HEK293T (cell line): ENCODE measurements around the gene HINFP.

Experiments used
- CTCF ChIA-PET: fragments of 350-600 bp; formaldehyde crosslinking; extraction: SDS; loops from one replicate; lab custom pipeline; 2021; ENCODE audit warnings: antibody characterized with exemption, inconsistent platforms; lab: Yijun Ruan, JAX
- POLR2A ChIA-PET: fragments of 350-600 bp; formaldehyde crosslinking; extraction: SDS; loops from one replicate; lab custom pipeline; 2020; ENCODE audit warnings: antibody characterized with exemption, inconsistent platforms; lab: Yijun Ruan, JAX
- DNase-seq: peaks from one replicate; pipeline ENCODE4 v3.0.0; 2012; ENCODE audit warnings: mixed read lengths; ENCODE audit errors: extremely low spot score
- ARNT ChIP-seq: fragments of 450-650 bp; IDR thresholded peaks from 2 replicates; pipeline ENCODE4 v1.6.1; 2017; ENCODE audit warnings: mild to moderate bottlenecking
- BHLHE40 ChIP-seq: fragments of 450-650 bp; IDR thresholded peaks from 2 replicates; pipeline ENCODE4 v1.6.1; 2016; ENCODE audit warnings: mild to moderate bottlenecking, moderate library complexity, borderline replicate concordance
- CTBP1 ChIP-seq: fragments of 450-650 bp; IDR thresholded peaks from 2 replicates; pipeline ENCODE4 v1.6.1; 2016; ENCODE audit warnings: borderline replicate concordance
- ELF4 ChIP-seq: fragments of 450-650 bp; IDR thresholded peaks from 2 replicates; pipeline ENCODE4 v1.6.1; 2017; ENCODE audit warnings: antibody characterized with exemption
- FOXA1 ChIP-seq: fragments of 450-650 bp; IDR thresholded peaks from 2 replicates; pipeline ENCODE4 v1.6.1; 2016; ENCODE audit warnings: mild to moderate bottlenecking
- FOXK2 ChIP-seq: fragments of 450-650 bp; IDR thresholded peaks from 2 replicates; pipeline ENCODE4 v1.6.1; 2016; ENCODE audit warnings: mild to moderate bottlenecking
- FOXM1 ChIP-seq: fragments of 450-650 bp; IDR thresholded peaks from 2 replicates; pipeline ENCODE4 v1.6.1; 2017; ENCODE audit warnings: mild to moderate bottlenecking, borderline replicate concordance
- HDGF ChIP-seq: fragments of 450-650 bp; IDR thresholded peaks from 2 replicates; pipeline ENCODE4 v1.6.1; 2017; ENCODE audit warnings: antibody characterized with exemption, borderline replicate concordance
- L3MBTL2 ChIP-seq: fragments of 450-650 bp; conservative IDR thresholded peaks from 2 replicates; pipeline ENCODE4 v1.6.1; 2016; ENCODE audit warnings: mild to moderate bottlenecking
- LEF1 ChIP-seq: fragments of 450-650 bp; IDR thresholded peaks from 2 replicates; pipeline ENCODE4 v1.6.1; 2017; ENCODE audit warnings: mild to moderate bottlenecking, borderline replicate concordance
- NFRKB ChIP-seq: fragments of 450-650 bp; IDR thresholded peaks from 2 replicates; pipeline ENCODE4 v1.6.1; 2016; ENCODE audit warnings: mild to moderate bottlenecking, moderate library complexity
- SP1 ChIP-seq: fragments of 450-650 bp; IDR thresholded peaks from 2 replicates; pipeline ENCODE4 v1.6.1; 2017
- SUZ12 ChIP-seq: fragments of 450-650 bp; IDR thresholded peaks from 2 replicates; pipeline ENCODE4 v1.6.1; 2016; ENCODE audit warnings: mild to moderate bottlenecking
- TARDBP ChIP-seq: fragments of 450-650 bp; IDR thresholded peaks from 2 replicates; pipeline ENCODE4 v1.6.1; 2016
- ZNF384 ChIP-seq: fragments of 450-650 bp; IDR thresholded peaks from 2 replicates; pipeline ENCODE4 v1.6.1; 2016
- TF ChIP-seq, protein P1 (sequence below): fragments of 450-650 bp; IDR thresholded peaks from 2 replicates; pipeline ENCODE4 v1.6.1; 2016

HINFP gene

DNA sequence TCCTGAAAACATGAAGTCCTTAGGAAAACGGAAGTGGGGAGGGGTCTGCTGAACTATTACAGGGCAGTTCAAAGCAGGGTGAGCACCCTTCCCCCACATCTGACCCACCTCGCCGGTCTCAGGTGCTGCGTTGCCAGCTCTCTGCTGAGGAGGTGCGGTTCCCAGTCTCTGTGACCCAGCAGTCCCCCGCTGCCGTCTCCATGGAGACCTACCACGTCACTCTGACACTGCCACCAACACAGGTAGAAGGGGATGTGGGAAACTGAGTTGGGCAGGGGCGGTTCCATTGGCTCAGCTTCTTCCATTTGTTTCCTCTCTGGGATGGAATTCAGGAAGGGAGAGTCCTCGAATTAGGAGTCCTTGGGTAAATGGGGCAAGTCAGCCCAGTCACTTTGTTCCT is 10.9 kb upstream of the HINFP start:
- ChIA-PET POLR2A (interaction anchor here (1.7 to 7.0 kb wide), 2 partner anchors 11 to 25 kb away, joined by 4 to 67 read pairs; partner anchors contain the start of genes HINFP and HMBS), CTCF (interaction anchor here (1.4 kb wide), 1 partner anchor 213 kb away, joined by 3 read pairs; no protein-coding TSS in a partner anchor)
- no peak for DNase-seq
- TF ChIP-seq CTBP1: no peak
- no peak for TF ChIP-seq SP1
- no peak for TF ChIP-seq ELF4
- TF ChIP-seq NFRKB: no peak
- TF ChIP-seq ZNF384: no peak
- TF ChIP-seq LEF1: no peak
- TF ChIP-seq BHLHE40: no peak
- TF ChIP-seq, protein P1, sequence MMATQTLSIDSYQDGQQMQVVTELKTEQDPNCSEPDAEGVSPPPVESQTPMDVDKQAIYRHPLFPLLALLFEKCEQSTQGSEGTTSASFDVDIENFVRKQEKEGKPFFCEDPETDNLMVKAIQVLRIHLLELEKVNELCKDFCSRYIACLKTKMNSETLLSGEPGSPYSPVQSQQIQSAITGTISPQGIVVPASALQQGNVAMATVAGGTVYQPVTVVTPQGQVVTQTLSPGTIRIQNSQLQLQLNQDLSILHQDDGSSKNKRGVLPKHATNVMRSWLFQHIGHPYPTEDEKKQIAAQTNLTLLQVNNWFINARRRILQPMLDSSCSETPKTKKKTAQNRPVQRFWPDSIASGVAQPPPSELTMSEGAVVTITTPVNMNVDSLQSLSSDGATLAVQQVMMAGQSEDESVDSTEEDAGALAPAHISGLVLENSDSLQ: no peak
- TF ChIP-seq SUZ12: no peak
- no peak for TF ChIP-seq FOXK2
- no peak for TF ChIP-seq FOXM1
- TF ChIP-seq ARNT: no peak
- no peak for TF ChIP-seq FOXA1
- no peak for TF ChIP-seq L3MBTL2
- TF ChIP-seq HDGF: no peak
- no peak for TF ChIP-seq TARDBP

DNA sequence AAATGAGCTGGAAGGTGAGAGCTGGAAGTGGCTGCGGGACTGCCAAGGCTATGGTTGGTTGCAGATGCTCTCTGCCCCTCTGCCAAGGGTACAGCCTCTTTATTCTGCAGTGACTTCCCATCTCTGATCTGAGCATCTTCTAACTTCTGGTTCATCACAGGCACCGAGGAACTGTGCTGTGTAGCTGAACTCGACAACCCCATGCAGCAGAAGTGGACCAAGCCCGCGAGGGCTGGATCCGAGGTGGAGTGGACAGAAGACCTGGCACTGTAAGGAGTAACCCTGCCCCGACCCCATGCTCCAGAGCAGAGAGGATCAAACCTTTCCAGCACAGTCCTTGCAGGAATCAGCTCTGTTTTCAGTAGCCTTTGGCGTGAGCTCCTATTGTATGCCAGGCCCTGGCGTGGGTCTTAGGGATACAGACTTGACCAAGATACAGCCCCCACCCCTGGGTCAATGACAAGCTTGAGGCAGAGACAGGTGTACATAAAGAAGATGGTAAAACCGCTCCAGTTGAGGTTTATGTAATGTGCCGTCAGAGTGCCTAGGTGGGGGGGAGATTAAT is 9.9 kb upstream of the HINFP start:
- ChIA-PET CTCF (no interaction called here), POLR2A (interaction anchor here (1.7 to 7.0 kb wide), 3 partner anchors 9 to 26 kb away, joined by 4 to 67 read pairs (median 8); partner anchors contain the start of genes DPAGT1, HINFP and HMBS)
- TF ChIP-seq FOXM1: no peak
- no peak for TF ChIP-seq CTBP1
- no peak for TF ChIP-seq FOXA1
- no peak for TF ChIP-seq FOXK2
- no peak for TF ChIP-seq L3MBTL2
- TF ChIP-seq HDGF: no peak
- no peak for TF ChIP-seq BHLHE40
- TF ChIP-seq ZNF384: no peak
- TF ChIP-seq ELF4: no peak
- TF ChIP-seq, protein P1: no peak
- TF ChIP-seq NFRKB: no peak
- TF ChIP-seq SP1: no peak
- TF ChIP-seq ARNT: no peak
- no peak for TF ChIP-seq TARDBP
- no peak for DNase-seq

DNA sequence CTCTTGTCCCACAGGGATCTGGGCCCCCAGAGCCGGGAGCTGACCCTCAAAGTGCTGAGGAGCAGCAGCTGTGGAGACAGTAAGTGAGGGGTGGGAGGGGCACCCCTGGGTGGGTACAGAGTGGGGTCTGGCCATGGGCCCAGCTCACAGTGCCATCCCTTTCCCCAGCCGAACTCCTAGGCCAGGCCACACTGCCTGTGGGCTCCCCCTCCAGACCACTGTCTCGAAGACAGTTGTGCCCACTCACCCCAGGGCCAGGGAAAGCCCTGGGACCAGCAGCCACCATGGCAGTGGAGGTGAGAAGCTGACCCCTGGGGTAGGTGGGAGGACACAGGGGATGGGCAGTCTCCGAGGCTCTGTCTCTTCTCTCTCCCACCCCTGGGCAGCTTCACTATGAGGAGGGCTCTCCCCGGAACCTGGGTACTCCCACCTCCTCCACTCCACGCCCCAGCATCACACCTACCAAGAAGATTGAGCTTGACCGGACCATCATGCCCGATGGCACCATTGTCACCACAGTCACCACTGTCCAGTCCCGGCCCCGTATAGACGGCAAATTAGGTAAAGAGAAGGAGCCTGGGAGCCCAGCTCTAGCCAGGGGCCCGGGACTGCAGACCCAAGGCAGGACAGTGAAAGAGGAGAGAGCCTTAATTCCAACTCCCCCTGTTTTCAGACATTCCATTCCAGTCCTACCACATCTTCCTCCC is 8.9 kb upstream of the HINFP start:
- POLR2A ChIA-PET: interaction anchor here (1.9 to 7.0 kb wide), 2 partner anchors 9 to 10 kb away, joined by 8 to 67 read pairs; partner anchors contain the start of genes DPAGT1 and HINFP
- no peak for DNase-seq
- CTCF ChIA-PET: no interaction called here
- no peak for TF ChIP-seq SUZ12
- no peak for TF ChIP-seq FOXM1
- TF ChIP-seq LEF1: no peak
- TF ChIP-seq CTBP1: no peak
- no peak for TF ChIP-seq HDGF
- no peak for TF ChIP-seq FOXA1
- no peak for TF ChIP-seq ZNF384
- TF ChIP-seq BHLHE40: no peak
- no peak for TF ChIP-seq TARDBP
- TF ChIP-seq NFRKB: no peak
- TF ChIP-seq ARNT: no peak
- TF ChIP-seq L3MBTL2: no peak
- TF ChIP-seq, protein P1: no peak
- no peak for TF ChIP-seq ELF4
- no peak for TF ChIP-seq FOXK2
- no peak for TF ChIP-seq SP1

DNA sequence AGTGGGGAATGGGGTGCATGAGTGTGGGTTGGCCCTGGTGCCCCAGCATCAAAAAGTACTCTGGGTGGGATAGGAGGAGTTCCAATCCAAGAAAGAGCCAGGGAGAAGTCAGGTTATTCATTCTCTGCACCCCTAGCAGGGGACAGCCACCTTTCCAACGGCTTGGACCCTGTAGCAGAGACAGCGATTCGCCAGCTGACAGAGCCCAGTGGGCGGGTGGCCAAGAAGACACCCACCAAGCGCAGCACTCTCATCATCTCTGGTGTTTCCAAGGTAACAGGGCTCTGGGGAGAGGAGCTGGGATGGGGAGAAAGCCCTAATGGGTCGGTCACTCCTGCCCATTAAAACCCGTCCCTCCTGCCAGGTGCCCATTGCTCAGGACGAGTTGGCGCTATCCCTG is 7.7 kb upstream of the HINFP start:
- CTCF ChIA-PET: no interaction called here
- TF ChIP-seq NFRKB: no peak
- TF ChIP-seq ELF4: no peak
- TF ChIP-seq SP1: no peak
- TF ChIP-seq HDGF: no peak
- no peak for TF ChIP-seq CTBP1
- TF ChIP-seq ZNF384: no peak
- no peak for TF ChIP-seq BHLHE40
- TF ChIP-seq L3MBTL2: no peak
- TF ChIP-seq, protein P1: no peak
- no peak for TF ChIP-seq FOXM1
- TF ChIP-seq LEF1: no peak
- TF ChIP-seq ARNT: no peak
- no peak for TF ChIP-seq SUZ12
- TF ChIP-seq TARDBP: no peak
- POLR2A ChIA-PET: no interaction called here
- no peak for DNase-seq

DNA sequence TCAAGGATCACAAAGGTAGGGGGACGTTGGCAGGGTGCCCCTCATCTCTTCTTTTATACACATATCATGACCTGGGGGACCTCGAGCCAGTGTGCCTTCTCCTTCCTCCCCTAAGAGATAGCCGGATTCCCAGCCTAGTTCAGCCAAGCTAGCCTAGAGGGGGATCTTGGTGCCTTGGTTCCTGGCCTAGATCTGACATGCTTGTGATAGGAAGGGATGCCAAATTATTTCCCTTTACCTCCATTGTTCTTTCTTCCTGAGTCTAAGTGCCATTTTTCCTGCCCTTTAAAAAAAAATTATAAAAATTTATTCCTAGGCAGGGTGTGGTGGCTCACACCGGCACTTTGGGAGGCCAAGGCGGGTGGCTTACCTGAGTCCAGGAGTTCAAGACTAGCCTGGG is 7.0 kb upstream of the HINFP start:
- CTCF ChIA-PET: no interaction called here
- TF ChIP-seq FOXM1: no peak
- POLR2A ChIA-PET: no interaction called here
- no peak for DNase-seq
